ENCODE measurements around the gene TELO2. TPM values are rescaled to one million over a fixed set of nuclear protein-coding genes. Genes with fewer than 3 reads are reported as not detected.
"Not testable (repeated sequence)": the region's sequence is repeated elsewhere in the genome, so short reads cannot be mapped to it uniquely, and the experiment has no call there.

The TELO2 gene
- total RNA-seq, 4 donors from 2014 or later: 37.1 to 84.6 (median 45.3) TPM

DNA sequence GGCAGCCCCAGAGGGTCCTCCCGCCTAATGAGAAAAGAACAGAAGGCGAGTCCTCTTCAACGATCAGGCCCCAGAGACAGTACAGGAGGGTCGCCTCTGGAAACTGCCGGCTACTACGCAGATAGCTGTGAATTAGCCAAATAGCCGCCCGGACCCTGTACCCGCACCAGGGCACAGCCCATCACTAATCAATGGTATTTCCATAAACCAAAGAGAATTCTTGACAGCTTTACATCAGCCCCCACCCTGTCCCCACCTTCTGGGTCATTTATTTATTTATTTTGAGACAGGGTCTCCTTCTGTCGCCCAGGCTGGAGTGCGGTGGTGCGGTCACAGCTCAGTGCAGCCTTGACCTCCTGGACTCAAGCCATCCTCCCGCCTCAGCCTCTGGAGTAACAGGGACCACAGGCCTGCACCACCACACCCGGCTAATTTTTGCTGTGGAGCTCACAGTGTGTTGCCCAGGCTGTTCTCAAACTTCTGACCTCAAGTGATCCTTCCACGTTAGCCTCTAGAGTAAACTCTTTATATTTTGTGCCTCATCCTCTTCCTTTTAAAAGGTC lies 17.5 kb upstream of the TELO2 start:
- Histone ChIP-seq H3K9me3 (no peaks in the 10 kb centered on the region), H3K36me3 (peaks cover 0 to 6% (median 0%) of the 10 kb centered on the region in 3 donors), H3K27ac (peak overlapping the region; percentile 80 to 97 (median 95)), H3K4me1 (peaks cover 0 to 44% (median 13%) of the 10 kb centered on the region in 4 donors), H3K4me3 (peak overlapping the region; percentile 60 to 100 (median 98)), H3K27me3 (no peaks in the 10 kb centered on the region)
- TF ChIP-seq POLR2A (IDR thresholded peaks at IDR 0.05) (no peak), EP300 (IDR thresholded peaks at IDR 0.05) (no peak)
- TF ChIP-seq, protein P1, sequence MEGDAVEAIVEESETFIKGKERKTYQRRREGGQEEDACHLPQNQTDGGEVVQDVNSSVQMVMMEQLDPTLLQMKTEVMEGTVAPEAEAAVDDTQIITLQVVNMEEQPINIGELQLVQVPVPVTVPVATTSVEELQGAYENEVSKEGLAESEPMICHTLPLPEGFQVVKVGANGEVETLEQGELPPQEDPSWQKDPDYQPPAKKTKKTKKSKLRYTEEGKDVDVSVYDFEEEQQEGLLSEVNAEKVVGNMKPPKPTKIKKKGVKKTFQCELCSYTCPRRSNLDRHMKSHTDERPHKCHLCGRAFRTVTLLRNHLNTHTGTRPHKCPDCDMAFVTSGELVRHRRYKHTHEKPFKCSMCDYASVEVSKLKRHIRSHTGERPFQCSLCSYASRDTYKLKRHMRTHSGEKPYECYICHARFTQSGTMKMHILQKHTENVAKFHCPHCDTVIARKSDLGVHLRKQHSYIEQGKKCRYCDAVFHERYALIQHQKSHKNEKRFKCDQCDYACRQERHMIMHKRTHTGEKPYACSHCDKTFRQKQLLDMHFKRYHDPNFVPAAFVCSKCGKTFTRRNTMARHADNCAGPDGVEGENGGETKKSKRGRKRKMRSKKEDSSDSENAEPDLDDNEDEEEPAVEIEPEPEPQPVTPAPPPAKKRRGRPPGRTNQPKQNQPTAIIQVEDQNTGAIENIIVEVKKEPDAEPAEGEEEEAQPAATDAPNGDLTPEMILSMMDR (IDR thresholded peaks at IDR 0.05): no peak
- DNase-seq (ENCODE audit: low spot score in 2 of 2): no peak
- WGBS, 2 donors: 62 to 68% methylated on average over 15 of the region's 15 CpGs

DNA sequence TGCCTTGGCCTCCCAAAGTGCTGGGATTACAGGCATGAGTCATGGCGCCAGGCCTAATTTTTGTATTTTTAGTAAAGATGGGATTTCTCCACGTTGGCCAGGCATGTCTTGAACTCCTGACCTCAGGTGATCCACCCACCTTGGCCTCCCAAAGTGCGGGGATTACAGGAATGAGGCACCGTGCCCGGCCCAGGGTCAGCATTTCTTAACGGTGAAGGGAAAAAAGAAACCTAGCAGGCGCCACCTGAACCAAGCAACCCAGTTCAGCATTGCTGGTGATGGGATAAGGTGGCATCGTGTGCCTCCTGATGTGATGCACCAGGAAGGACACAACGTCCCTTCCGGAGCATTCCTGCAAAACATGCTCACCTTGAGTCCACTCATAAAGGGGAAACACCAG lies 16.1 kb upstream of the TELO2 start:
- H3K27me3 ChIP-seq: no peaks in the 10 kb centered on the region
- H3K27ac ChIP-seq: no peak overlapping the region
- TF ChIP-seq, protein P1 (IDR thresholded peaks at IDR 0.05): no peak
- TF ChIP-seq EP300 (IDR thresholded peaks at IDR 0.05) (no peak), POLR2A (IDR thresholded peaks at IDR 0.05) (no peak)
- no peak overlapping the region for H3K4me3 ChIP-seq
- DNase-seq (ENCODE audit: low spot score in 2 of 2): no peak
- no peaks in the 10 kb centered on the region for H3K36me3 ChIP-seq
- H3K4me1 ChIP-seq: peaks cover 0 to 30% (median 13%) of the 10 kb centered on the region in 4 donors
- 95 to 96% methylated on average over 10 of the region's 10 CpGs for WGBS, 2 donors
- no peaks in the 10 kb centered on the region for H3K9me3 ChIP-seq

DNA sequence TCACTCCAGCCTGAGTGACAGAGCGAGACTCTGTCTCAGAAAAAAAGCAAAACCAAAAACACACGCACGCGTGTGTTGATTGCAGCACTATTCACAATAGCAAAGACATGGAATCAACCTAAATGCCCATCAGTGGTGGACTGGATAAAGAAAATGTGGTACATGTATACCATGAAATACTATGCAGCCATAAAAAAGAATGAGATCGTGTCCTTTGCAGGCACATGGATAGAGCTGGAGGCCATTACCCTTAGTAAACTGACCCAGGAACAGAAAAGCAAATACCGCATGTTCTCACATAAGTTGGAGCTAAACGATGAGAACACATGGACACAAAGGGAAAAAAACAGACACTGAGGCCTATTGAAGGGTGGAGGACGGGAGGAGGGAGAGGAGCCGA lies 14.2 kb upstream of the TELO2 start:
- not testable (repeated sequence) for H3K4me3 ChIP-seq; H3K36me3 ChIP-seq; DNase-seq (ENCODE audit: low spot score in 2 of 2); H3K27me3 ChIP-seq; H3K27ac ChIP-seq; H3K9me3 ChIP-seq
- peaks cover 0 to 14% (median 7%) of the 10 kb centered on the region in 4 donors for H3K4me1 ChIP-seq
- 93 to 94% methylated on average over 9 of the region's 9 CpGs for WGBS, 2 donors

DNA sequence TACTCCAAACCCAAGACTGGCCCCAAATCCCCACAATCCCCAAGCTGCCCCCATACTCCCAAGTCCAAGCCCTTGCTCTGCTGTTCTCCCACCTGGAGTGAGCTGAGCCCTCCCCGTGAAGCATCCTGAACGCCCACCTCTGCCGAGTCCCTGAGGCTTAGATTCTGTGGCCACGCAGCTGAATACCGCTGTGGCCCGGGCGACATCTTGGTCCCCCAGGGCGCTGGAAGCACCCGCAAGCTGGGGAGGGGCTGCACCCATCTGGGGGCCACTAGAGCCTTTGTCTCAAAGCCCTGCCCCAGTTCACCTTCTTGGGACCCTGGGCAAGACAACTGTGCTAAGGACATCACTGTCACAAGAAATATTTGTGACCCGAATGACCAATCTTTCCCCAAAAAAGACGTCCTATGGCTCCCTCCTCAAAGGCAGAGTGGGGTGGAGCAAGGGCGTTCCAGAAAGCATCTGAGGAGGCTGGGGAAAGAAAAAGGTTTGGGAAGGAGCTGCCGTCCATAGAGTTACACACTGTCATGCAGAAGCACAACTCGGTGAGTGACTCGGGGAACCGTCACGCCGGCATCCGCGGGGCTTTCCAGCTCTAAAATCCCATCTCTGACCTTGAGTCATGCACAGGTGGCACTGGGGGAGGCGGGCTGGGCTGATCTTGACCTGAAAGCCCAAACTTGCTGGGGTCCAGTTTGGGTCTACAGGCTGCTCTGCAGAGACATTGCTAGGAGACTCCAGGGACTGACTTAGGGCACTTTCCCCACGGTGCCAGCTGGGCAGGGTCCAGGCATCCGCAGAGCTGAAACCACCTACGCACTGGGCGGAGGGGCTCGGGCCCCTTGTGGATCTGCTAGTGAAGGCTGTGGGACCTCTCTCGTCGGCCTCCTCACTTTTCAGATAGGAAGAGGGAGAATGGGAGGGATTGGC lies 11.0 kb upstream of the TELO2 start:
- no peak overlapping the region for H3K27ac ChIP-seq
- H3K27me3 ChIP-seq: no peaks in the 10 kb centered on the region
- 80 to 86% methylated on average over 26 to 28 of the region's 28 CpGs for WGBS, 2 donors
- no peaks in the 10 kb centered on the region for H3K4me1 ChIP-seq
- H3K4me3 ChIP-seq: no peak overlapping the region
- H3K9me3 ChIP-seq: no peaks in the 10 kb centered on the region
- TF ChIP-seq EP300 (IDR thresholded peaks at IDR 0.05) (no peak), POLR2A (IDR thresholded peaks at IDR 0.05) (no peak)
- TF ChIP-seq, protein P1 (IDR thresholded peaks at IDR 0.05): no peak
- H3K36me3 ChIP-seq: no peaks in the 10 kb centered on the region
- no peak for DNase-seq (ENCODE audit: low spot score in 2 of 2)

DNA sequence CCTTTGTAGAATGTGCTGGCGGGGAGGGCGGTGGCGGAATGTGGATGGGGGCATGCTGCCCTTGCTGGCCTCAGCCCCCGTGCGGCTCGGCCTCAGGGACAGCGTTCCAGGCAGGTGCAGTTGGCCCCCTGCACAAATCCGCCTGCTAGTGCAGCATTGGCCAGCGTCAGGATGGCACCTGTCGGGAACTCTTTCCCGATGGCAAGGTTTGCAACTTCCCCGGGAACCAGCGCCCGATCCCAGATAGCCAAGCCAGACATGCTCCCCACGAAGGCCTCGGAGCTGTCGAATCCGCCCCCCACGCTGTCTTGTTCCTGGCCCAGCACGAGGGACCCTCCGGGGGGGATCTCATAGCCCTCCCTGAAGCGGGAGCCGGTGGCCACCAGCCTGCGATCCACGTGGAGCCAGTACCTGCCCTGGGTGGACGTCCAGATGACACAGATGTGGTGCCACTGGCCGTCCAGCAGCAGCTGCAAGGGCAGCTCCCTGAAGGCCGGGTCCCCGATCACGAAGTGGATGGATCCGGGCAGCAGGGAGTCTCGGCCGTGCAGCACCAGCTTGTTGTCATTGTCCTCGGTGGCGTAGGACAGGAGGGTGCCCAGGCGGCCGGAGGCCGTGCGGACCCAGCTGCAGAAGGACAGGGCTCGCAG lies 7.2 kb upstream of the TELO2 start:
- DNase-seq (ENCODE audit: low spot score in 2 of 2): no peak
- WGBS, 2 donors: 91 to 92% methylated on average over 26 to 40 of the region's 40 CpGs
- H3K4me3 ChIP-seq: no peak overlapping the region
- no peaks in the 10 kb centered on the region for H3K27me3 ChIP-seq
- H3K27ac ChIP-seq: no peak overlapping the region
- TF ChIP-seq, protein P1 (IDR thresholded peaks at IDR 0.05): no peak
- no peaks in the 10 kb centered on the region for H3K9me3 ChIP-seq
- H3K36me3 ChIP-seq: no peaks in the 10 kb centered on the region
- no peaks in the 10 kb centered on the region for H3K4me1 ChIP-seq
